Measurements from ENCODE around the gene KIAA0825.
"Not testable (repeated sequence)": the region's sequence is repeated elsewhere in the genome, so short reads cannot be mapped to it uniquely, and the experiment has no call there.

Gene KIAA0825

DNA sequence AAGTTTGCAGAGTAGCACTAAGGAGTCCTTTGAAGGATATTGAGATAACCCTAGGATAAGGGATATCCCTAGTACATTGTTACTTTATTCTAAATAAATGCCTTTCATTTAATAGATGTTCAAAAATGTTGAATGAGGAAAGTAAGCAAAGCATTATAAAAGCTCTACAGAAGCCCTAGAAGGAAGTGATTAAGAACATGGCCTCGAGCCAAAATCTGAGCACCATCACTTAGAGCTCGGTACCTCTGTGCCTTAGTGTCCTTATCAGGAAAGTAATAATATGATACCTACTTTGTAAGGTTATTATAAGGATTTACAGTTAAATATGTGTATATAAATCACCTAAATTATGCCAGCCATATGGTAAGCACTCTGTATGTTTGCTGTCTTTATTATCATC lies 242.6 kb downstream of the KIAA0825 start:
- DNase-seq (ENCODE audit: low read depth in 2 of 2) = no peak

DNA sequence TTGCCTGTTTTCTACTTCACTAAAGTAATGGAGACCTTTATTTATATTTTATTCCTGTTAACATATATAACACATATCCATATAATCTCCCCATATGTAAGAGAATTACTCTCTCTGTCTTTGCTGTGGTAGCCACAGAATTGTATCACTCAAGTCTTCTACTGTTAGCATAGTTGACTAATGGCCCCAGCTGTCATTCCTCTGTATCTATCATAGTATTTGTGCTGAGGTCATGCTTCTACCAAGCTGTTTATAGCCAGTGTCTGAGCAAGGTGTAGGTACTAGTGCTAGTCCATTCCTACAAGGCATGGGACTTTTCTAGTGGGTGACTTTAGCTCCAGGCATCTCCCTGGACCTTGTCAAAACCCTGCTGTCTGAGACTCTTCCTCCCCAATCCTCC lies 244.1 kb downstream of the KIAA0825 start:
- DNase-seq (ENCODE audit: low read depth in 2 of 2) = no peak

DNA sequence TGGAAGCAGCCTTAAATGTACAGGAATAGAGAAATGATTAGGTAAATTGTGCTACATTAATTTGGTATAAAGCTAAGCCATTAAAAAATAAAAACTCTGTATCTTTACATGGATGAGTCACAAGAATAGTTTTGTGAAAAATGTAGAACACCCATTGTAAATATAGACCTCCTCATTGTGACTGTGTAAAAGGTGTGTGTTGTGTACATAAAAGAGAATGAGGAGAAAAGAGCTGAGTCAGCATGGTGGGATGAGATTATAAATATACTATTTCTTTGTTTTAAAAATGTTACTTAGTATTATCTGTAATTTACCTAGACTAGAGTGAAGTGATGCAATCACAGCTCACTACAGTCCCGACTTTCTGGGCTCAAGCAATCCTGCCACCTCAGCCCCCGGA lies 250.5 kb downstream of the KIAA0825 start:
- no peak for DNase-seq (ENCODE audit: low read depth in 2 of 2)

DNA sequence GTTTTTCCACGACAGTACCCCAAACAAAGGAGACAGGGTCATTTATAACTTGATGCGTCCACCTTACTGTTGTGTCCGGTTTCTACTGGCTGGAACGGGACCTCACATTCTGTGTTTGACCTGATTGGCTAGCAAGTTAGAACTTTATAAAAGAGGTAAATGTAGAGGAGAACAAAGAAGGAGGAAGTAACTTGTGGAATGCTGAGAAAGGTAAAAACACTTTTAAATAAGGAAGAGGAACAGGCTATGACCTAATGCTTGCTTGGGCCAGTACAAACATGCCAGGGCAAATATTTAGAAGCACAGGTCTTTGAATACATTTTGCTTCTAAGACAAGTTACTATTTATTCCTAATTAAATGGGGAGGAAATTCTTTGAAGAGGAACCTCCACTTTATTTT lies 251.6 kb downstream of the KIAA0825 start:
- DNase-seq (ENCODE audit: low read depth in 2 of 2) = no peak

DNA sequence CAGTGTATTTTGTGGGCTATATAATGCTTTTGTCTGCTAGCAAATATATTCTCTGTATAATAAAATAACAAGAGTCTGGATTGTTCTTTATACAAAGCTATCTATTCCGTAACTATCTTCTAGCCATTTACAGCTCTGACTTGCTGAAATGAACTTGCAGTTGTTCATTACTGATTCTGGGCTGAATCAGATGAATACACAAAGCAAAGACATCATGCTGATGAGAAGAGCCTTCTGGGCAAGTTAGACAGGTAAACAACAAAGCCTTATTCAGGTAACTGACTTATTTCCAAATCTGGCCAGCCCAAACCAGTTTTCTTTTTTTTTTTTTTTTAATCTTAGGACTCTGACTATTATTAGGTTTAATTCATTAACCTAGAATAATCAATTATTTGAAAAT lies 255.5 kb downstream of the KIAA0825 start:
- DNase-seq (ENCODE audit: low read depth in 2 of 2) = no peak

DNA sequence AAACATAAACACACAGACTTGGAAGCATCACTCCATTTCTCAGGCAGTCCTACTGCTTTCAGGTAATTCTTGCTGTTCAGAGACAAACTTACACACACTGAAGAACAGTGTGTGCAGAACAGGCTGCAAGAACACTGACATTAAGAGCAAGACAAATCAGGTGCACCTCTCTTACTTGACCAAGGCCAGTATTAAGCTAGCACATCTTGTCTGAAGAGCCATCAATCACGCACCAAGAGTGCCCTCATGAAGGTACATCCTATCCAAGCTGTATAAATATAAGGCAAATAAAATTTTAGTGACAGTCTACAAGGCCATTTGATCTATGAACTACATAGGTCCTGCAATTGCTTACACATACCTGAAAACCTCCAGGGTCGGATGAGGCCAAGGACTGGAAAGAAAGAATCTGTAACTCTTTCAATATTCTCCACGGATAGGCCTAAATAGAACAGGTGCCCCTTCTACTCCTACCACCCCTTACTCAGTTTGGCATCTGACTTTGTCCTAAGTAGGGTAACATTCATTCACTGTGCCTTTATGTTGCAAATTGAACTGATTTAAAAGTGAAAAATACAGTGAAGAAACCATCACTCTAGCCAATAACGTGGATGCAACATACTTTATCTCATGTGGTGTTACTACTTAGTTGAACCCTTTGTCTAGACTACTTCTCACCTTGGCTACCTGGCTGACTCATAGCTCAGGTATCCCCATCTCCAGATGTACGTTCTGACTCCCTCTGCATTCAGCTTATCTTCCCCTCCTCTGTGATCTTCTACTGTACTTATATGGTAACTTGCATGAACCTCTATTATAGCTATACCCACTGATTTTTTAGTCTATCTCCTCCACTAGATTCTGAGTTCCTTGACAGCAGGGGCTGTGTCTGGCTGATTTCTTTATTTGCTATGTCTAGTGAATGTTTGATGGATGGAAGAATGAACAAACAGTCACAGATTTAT lies 256.3 kb downstream of the KIAA0825 start:
- no peak for DNase-seq (ENCODE audit: low read depth in 2 of 2)

DNA sequence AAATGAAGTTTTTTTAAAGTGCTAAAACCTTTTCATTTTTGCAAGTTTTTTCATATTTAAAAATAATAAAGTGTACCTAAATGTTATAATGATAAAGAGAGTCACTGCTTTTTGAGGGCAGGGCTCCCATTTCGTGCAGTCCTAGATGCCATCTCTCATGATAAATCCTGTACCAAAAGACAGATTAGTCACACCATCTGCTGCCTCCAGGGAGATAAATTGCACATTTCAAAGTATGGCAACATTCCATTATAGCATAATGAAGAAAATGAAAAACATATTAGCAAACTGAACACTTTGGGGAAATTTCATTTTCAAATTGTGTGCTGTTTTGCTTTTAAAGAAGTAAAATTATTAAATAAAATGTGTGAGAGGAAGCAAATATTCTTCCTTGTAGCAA lies 257.2 kb downstream of the KIAA0825 start:
- DNase-seq (ENCODE audit: low read depth in 2 of 2) = no peak

DNA sequence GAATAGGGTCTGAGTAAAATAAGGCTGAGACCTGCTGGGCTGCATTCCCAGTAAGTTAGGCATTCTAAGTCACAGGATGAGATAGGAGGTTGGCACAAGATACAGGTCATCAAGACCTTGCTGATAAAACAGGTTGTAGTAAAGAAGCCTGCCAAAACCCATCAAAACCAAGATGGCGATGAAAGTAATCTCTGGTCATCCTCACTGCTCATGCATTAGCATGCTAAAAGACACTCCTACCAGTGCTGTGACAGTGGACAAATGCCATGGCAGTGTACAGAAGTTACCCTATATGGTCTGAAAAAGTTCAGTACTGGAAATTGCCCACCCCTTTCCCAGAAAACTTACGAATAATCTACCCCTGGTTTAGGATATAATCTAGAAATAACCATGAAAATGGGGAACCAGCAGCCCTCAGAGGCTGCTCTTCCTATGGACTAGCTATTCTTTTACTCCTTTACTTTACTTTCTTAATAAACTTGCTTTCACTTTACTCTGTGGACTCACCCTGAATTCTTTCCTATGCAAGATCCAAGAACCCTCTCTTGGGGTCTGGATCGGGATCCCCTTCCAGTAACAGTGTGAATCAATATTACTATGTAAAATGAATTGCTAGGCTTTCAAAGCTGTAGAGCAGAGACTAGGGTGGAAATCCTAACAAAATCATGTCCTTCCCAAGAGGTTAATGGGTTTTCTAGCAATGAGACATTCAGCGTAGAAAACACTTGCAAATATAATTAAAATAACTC lies 257.8 kb downstream of the KIAA0825 start:
- no peak for DNase-seq (ENCODE audit: low read depth in 2 of 2)

DNA sequence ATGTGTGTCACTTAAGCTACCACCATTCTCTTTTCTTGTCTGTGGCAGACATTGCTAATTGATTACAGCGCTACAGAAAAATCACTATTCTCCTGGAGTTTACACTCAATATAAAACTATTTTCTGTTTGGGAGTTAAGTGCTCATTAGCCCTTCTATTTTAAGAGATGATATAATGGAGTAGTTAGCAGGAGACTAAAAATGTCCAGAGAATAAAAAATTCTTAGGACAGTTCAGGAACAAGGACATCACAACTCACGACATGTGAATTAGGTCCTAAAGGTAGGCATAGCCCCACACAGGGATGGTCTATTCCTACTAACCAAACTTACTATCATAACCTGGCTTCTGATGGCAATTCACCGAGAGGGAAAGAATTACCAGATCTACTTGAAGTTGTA lies 258.5 kb downstream of the KIAA0825 start:
- DNase-seq (ENCODE audit: low read depth in 2 of 2) = no peak

DNA sequence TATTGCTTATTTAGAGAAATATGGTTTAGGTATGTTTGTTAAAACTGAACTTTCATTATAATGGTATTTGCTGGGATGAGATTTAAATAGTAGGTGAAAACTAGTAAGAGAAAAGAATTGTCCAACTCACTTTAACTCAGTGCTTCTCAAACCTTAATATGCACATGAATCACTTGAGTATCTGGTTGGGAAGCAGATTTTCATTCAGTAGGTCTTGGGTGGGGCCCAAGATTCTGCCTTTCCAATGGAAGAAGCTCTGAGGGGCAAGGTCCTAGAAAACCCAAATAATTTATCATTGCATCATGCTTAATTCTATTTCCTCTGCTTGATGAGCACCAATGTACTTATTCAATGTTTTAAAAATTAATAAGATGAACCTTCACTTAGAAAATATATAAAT lies 262.6 kb downstream of the KIAA0825 start:
- no peak for DNase-seq (ENCODE audit: low read depth in 2 of 2)

DNA sequence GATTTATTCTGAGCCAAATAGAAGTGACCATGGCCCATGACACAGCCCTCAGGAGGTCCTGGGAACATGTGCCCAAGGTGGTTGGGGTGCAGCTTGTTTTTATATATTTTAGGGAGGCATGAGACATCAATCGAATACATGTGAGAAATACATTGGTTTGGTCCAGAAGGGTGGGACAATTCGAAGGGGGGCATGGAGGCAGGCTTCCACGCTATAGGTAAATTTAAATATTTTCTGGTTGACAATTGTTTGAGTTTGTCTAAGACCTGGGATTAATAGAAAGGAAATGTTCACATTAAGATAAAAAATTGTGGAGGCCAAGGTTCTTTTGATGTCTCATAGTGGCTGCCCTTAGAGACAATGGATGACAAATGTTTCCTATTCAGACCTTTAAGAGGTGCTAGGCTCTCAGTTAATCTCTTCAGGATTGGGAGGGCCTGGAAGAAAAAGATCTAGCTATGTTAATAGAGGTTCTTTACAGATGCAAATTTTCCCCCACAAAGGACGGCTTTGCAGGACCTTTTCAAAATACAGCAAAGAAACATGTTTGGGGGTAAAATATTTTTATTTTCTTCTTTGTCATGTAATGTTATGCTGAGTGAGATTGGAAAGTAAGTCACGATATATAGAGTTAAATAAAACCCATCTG lies 263.4 kb downstream of the KIAA0825 start:
- not testable (repeated sequence) for DNase-seq (ENCODE audit: low read depth in 2 of 2)

DNA sequence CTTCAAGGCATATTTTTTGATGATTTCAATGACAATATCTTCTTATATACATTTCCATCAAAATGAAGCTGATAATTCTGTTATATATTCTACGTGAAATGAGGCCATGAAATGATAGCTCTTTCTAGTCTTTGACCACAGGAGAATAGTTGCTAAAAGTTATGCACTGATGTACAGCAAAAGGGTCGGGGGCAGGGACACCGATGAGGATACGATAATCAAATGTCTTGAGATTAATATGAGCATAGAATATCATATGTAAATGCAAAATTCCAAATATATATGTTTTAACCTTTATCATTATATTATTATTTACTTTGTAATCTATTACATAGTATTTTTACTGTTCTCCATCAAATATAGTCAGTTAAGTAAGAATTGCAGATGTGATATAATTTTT lies 264.8 kb downstream of the KIAA0825 start:
- DNase-seq (ENCODE audit: low read depth in 2 of 2) = no peak

DNA sequence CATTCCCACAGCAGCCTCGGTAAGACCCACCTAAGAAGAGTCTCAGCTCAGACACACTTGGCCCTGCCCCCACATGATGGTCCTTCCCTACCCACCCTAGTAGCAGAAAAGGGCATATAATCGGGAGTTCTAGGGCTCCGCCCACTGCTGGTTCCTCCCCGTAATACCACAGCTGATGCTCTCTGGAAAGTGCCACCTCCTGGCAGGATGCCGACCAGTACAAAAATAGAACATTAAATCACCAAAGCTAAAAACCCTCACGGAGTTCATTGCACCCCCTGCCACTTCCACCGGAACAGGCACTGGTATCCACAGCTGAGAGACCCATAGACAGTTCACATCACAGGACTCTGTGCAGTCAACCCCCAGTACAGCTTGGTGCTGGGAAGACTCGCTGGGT lies 271.3 kb downstream of the KIAA0825 start:
- no peak for DNase-seq (ENCODE audit: low read depth in 2 of 2)

DNA sequence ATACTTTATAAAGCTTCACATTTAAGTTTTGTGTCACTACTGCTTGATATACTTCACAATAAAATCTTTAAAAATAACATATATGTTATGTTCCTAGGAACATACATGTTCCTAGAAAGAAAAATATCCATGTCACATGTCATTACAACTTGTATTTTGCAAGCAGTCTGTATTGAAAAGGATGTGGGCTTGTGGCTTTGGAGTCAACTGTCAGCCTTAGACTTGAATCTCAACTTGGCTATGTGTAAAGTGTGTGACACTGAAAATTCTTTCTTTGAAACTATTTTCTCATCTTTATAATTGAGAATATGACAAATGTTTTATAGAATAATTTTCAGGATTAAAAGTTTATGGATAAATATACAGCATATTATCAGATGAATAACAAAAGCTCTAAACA lies 273.1 kb downstream of the KIAA0825 start:
- DNase-seq (ENCODE audit: low read depth in 2 of 2) = no peak

DNA sequence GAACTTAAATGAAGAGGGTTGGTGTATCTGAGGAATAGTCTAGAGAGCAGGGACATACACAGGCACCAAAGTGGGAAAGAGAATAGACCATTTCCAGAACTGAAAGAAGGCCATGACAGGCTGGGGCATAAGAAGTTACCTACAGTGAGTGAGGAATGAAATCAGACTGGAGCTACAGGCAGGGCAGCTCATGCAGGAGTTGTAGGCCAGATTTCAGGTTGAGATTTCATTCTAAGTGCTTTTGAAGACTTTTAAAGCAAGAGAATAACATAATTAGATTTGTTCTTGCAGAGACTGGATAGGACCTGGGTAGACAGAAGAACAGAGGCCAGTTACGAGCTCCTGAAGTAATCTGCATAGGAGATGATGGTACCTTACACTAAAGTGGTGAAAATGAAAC lies 280.8 kb downstream of the KIAA0825 start:
- DNase-seq (ENCODE audit: low read depth in 2 of 2) = no peak

DNA sequence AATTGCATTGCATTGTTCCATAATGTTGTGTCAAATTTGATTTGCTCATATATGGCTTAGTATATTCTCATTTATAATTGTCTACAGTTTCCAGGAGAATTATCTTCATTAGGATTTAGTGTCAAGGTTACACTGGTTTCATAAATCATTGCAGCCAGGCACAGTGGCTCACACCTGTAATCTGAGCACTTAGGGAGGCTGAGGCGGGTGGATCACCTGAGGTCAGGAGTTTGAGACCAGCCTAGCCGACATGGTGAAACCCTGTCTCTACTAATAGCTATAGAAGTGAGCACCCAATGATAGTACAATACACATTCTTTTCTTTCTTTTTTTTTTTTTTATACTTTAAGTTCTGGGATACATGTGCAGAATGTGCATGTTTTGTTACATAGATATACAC lies 282.5 kb downstream of the KIAA0825 start:
- DNase-seq (ENCODE audit: low read depth in 2 of 2) = no peak

DNA sequence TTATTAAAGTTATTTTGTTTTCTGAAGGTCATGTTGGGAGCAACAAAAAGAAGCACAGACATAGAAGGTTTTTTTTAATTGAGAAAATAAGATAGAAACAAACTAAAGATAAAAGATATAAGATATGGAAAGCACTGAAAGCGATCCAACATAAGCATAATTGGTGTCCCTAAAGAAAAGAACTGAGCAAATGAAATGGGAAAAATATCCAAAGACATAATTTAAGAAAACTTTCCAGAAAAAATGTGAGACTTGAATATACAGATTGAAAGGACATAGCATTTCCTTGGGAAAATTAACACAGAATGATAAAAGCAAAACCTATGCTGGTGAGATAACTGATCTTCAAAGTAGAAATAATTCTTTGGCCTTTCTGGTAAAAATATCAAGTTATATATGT lies 289.3 kb downstream of the KIAA0825 start:
- no peak for DNase-seq (ENCODE audit: low read depth in 2 of 2)

DNA sequence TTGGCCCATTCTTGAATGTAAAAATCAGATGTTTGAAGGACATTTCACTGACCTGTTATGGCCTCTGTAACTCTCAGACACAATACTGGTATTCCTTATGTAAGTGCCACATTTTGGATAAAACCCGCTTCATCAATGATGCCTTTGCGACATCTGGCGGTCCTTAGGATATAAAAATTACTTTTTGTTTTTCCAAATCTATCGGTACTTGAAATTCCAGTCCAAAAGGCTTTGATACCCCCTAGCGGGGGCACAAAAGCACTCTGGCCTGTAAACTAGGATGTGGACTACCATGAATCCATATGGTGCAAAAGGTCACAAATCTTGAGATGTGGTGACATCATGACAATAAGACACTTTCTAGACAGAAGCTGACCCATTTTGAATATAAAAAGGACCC lies 291.8 kb downstream of the KIAA0825 start:
- DNase-seq (ENCODE audit: low read depth in 2 of 2) = no peak

DNA sequence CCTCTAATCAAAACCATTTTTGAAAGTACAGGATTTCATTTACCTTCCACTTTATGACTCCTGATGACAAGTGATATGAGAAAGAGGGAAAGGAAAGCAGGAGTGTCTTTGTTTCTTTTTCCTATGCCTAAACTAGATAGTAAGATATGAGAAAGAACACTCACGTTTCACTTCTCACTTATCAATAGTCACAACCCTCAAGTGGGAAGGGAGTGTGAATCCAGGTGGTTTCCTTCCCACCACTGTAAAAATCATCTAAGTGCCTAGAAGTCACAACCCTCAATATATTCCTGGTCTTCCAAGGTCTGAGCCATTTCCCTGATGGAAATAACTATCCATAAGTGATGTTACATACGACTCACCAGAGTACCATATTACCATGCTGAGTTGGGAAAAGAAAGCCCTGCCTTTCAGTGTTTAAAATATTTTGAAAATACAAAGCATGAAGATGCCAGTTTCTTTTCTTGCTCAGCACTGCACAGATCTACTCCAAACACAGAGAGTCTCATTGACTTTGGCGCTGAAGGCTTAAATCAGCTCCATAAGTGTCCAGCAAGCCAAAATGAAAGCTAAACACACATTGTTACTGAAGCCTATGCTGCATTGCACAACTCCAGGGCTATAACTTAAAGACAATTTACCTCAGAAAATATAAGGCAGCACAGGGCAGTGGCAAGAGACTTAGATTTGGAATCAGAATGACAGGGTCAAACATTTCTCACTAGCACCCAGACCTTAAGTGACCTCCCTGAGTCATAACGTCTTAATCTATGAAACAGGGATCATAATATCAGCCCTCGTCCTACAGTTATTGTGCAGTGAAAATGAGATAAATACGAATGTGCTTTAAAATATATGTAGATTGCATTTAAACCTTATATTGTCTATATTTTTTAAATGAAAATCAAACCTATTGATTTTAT lies 301.2 kb downstream of the KIAA0825 start:
- no peak for DNase-seq (ENCODE audit: low read depth in 2 of 2)

DNA sequence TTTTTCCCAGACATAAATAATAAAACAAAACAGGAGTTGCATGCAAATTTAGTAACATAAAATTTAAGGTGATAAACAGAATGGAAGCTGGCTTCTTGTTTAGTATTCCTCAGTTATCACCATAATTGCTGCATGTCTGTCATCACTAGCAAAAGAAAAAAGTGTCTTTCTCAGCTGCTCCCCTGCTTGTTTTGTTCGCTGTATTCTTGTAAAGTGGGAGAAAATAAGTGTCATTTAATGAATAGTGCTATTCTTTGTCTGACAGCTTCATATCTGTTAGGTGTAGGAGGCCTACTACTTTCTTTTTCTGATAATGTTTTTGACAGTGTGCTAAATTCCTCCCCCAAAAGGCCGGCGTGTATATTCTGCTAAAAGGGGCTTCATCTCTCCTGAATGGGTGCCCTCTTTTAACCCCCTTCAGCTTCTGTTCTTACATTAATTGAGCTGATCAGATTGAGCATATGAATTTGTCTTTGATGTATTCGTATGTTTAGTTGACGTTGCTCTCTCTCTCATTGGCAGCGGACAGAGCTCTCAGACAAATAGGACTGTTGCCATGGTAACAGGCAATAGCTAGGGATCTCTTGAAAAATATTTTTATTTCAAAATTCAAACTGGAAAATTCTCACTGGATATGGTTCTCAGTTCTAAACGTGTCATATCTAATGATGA lies 303.8 kb downstream of the KIAA0825 start:
- no peak for DNase-seq (ENCODE audit: low read depth in 2 of 2)

DNA sequence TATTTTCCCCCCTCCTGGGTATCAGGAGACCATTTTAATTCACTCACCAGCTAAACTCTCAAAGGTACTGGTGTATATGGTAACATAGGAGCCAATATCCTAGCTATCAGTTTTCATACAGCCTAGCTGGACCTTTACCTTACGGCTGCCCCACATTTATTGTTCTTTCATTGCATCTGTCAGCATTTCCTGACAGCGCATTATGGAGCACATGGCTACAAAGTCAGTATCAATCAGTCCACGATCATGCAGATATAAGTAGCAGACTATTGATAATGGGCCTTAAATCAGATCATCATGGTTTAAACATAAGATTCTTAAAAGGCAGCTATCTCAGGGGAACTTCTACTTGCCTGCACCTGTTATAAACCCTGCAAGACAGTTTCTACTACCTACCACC lies 304.7 kb downstream of the KIAA0825 start:
- DNase-seq (ENCODE audit: low read depth in 2 of 2) = no peak
